Measurements from ENCODE around the gene FAM136A.
A peak's percentile ranks its signal among the peaks of the same experiment; 100 is the strongest.
"Not testable (repeated sequence)": the region's sequence is repeated elsewhere in the genome, so short reads cannot be mapped to it uniquely, and the experiment has no call there.

Gene FAM136A

DNA sequence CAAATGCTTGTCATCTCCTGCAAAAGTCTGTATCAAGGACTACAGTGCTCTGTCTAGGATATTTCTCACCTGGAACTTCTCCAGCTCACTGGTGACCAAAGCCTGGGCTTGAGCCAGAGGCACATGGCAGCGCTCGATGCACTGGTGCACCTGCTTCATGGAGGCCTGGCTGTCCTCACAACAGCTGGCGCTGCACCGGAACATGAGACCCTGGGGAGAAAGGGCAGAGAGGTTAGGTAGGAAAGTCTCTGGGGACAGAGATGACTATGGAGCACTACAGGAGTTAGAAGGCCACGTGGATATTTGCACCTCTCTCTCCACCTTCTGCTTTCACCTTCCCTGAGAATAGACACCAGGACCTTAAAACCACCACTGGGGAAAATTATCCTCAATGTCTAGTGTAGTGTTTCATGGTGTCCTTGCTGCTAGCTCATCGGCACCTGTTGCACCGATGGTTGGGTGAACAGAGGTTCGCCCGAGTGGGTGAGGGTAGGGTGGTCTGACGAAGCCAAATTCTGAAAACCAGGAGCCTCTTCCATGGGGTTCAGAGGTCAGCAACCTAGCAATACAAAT lies 1.0 kb downstream of the FAM136A start:
- peak overlapping the region; percentile 84 for H3K4me3 ChIP-seq (ENCODE audit: control insufficient read depth, low read depth, low read length)
- DNase-seq (ENCODE audit: low read depth), result no peak
- TF ChIP-seq, protein P1, sequence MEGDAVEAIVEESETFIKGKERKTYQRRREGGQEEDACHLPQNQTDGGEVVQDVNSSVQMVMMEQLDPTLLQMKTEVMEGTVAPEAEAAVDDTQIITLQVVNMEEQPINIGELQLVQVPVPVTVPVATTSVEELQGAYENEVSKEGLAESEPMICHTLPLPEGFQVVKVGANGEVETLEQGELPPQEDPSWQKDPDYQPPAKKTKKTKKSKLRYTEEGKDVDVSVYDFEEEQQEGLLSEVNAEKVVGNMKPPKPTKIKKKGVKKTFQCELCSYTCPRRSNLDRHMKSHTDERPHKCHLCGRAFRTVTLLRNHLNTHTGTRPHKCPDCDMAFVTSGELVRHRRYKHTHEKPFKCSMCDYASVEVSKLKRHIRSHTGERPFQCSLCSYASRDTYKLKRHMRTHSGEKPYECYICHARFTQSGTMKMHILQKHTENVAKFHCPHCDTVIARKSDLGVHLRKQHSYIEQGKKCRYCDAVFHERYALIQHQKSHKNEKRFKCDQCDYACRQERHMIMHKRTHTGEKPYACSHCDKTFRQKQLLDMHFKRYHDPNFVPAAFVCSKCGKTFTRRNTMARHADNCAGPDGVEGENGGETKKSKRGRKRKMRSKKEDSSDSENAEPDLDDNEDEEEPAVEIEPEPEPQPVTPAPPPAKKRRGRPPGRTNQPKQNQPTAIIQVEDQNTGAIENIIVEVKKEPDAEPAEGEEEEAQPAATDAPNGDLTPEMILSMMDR (conservative IDR thresholded peaks at IDR 0.05; ENCODE audit: control insufficient read depth, insufficient read depth, low read depth, low read length), result no peak

DNA sequence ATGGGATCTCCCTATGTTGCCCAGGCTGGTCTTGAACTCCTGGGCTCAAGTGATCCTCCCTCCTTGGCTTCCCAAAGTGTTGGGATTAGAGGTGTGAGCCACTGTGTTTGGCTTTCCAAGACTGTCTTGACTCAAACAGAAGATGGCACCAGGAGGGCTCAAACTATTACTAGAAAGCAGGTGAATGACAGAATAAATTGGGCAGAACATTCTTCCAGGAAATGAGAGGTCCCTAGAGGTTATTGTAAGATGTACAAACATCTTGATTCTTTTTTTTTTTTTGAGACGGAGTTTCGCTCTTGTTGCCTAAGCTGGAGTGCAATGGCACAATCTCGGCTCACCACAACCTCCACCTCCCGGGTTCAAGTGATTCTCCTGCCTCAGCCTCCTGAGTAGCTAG lies 4.0 kb downstream of the FAM136A start:
- not testable (repeated sequence) for DNase-seq (ENCODE audit: low read depth); H3K4me3 ChIP-seq (ENCODE audit: control insufficient read depth, low read depth, low read length)

DNA sequence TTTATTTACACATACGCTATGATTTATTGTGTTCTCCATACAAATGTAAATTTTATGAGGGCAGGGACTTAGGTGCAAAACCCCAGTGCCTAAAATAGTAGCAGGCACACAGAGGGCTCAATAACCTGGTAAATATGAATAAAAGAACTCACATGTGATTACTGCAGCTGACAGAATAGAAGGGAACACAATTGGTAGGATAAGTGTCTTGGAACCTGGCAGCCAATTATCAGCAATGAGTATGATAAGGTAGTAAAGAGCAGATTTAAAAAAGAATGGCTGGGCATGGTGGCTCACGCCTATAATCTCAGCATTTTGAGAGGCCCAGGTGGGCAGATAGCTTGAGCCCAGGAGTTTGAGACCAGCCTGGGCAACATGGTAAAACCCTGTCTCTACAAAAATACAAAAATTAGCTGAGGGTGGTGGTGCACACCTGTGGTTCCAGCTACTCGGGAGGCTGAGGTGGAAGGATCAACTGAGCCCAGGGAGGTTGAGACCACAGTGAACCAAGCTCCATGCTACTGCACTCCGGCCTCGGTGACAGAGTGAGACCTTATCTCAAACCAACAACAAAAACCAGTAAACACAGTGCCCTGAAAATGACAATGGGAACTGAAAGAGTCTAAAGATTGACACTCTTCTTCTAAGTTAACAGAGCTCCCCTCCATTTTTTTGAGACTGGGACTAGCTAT lies 18.2 kb downstream of the FAM136A start:
- TF ChIP-seq, protein P1 (conservative IDR thresholded peaks at IDR 0.05; ENCODE audit: control insufficient read depth, insufficient read depth, low read depth, low read length), result no peak
- no peak overlapping the region for H3K4me3 ChIP-seq (ENCODE audit: control insufficient read depth, low read depth, low read length)
- no peak for DNase-seq (ENCODE audit: low read depth)

DNA sequence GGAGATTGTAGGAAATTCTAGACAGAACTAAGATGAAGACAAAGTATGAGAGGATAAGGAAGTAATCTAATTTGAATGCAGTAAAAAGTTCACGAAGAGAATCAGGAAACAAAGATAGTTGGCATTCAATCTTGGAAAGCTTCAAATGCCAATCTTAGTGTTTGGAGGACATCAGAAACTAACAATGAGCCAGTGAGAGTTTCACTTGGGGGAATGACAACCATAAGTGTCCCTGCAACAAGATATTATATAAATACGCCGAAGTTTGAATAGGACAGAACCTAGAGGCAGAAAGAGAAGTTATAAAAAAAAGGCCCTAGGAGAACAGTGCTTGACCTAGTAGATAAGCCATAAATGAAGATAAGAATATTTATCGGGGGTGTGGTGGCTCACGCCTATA lies 19.4 kb downstream of the FAM136A start:
- TF ChIP-seq, protein P1 (conservative IDR thresholded peaks at IDR 0.05; ENCODE audit: control insufficient read depth, insufficient read depth, low read depth, low read length), result no peak
- DNase-seq (ENCODE audit: low read depth), result no peak
- no peak overlapping the region for H3K4me3 ChIP-seq (ENCODE audit: control insufficient read depth, low read depth, low read length)

DNA sequence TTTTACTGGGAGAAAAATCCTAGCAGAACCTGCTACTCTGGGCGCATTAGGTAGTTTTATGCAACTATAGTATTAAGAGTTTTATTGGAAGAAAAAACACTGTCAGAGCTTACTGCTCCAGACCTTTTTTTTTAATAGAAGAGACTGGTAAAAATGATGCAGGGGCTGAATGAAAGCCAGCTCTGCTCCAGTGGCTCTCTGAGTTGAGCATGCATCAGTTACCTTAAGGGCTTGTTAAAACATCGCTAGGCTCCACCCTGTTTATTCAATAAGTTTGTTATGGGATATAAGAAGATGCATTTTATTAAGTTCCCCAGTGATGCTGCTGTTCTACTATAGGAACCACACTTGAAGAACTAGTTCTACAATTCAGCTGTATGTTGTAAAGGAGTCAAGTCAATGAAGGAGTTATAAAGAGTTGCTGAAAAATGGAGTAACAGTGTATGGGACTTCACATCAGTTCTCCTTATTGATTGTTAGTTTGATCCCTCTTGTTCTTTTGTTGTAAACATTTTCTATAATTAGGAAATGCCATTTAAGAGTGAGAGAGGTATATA lies 21.5 kb downstream of the FAM136A start:
- no peak for DNase-seq (ENCODE audit: low read depth)
- TF ChIP-seq, protein P1 (conservative IDR thresholded peaks at IDR 0.05; ENCODE audit: control insufficient read depth, insufficient read depth, low read depth, low read length), result no peak
- H3K4me3 ChIP-seq (ENCODE audit: control insufficient read depth, low read depth, low read length), result no peak overlapping the region

DNA sequence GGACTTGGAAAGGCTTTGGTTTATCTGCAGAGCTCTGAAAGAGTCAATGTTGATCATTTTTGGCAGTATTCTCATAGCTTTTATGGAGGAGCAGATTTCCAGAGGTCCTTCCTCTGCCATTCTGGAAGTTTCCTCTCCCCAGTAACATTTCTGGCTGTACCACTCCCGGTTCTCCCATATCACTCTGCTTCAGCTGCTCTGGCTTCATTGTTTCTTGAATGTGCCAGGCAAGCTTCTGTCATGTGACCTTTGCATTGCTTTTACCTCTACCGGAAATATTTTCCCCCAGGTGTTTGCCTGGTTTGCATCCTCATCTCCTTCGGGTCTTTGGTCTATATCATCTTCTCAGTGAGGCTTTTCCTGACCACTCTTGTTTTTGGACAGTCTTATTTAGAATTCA lies 31.5 kb downstream of the FAM136A start:
- no peak overlapping the region for H3K4me3 ChIP-seq (ENCODE audit: control insufficient read depth, low read depth, low read length)
- no peak for DNase-seq (ENCODE audit: low read depth)
- TF ChIP-seq, protein P1 (conservative IDR thresholded peaks at IDR 0.05; ENCODE audit: control insufficient read depth, insufficient read depth, low read depth, low read length), result no peak

DNA sequence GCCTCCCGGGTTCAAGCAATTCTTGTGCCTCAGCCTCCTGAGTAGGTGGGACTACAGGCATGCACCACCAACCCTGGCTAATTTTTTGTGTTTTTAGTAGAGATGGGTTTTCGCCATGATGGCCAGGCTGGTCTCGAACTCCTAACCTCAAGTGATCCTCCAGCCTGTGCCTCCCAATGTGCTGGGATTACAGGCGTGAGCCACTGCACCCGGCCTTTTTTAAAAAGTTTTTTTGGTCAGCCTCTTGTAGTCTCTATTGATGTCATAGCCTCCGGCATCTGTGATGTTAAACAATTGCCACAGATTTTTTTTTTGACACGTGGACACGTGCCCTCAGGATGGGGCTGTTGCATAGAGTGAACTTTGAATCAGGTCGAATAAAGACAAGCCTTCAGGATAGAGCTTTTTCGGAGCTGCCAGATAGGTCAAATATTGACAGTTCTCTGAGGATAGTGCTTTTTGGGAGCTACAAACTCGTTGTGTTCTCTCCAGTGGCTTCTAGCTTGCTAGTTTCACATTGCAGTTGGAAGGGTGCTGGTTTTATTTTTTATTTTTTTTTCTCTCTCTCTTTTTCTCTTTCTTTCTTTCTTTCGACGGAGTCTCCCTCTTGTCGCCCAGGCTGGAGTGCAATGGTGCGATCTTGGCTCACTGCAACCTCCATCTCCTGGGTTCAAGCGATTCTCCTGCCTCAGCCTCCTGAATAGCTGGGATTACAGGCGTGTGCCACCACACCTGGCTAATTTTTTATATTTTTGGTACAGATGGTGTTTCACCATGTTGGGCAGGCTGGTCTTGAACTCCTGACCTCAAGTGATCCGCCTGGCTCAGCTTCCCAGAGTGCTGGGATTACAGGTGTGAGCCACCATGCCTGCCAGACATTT lies 32.2 kb downstream of the FAM136A start:
- DNase-seq (ENCODE audit: low read depth); H3K4me3 ChIP-seq (ENCODE audit: control insufficient read depth, low read depth, low read length): not testable (repeated sequence)

DNA sequence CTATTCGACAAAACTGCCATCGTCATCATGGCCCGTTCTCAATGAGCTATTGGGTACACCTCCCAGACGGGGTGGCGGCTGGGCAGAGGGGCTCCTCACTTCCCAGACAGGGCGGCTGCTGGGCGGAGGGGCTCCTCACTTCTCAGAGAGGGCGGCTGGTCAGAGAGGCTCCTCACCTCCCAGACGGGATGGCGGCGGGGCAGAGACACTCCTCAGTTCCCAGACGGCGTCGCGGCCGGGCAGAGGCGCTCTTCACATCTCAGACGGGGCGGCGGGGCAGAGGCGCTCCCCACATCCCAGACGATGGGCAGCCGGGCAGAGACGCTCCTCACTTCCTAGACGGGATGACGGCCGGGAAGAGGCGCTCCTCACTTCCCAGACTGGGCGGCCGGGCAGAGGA lies 34.9 kb downstream of the FAM136A start:
- H3K4me3 ChIP-seq (ENCODE audit: control insufficient read depth, low read depth, low read length); DNase-seq (ENCODE audit: low read depth): not testable (repeated sequence)
